ENCODE results near the gene SYT13.

Gene SYT13

GRCh38 chr11:45304111-45304991 lies 18.2 kb upstream of the SYT13 start:
- no peak overlapping the region for H3K4me3 ChIP-seq (ENCODE audit: severe bottlenecking)
- no peaks in the 10 kb centered on the region for H3K36me3 ChIP-seq (ENCODE audit: low read depth)
- H3K27ac ChIP-seq (ENCODE audit: poor library complexity, severe bottlenecking) = no peak overlapping the region
- no peaks in the 10 kb centered on the region for H3K9me3 ChIP-seq (ENCODE audit: severe bottlenecking)
- DNase-seq (ENCODE audit: low spot score) (no peak), ATAC-seq (ENCODE audit: low read depth) (no peak)
- peaks cover 14% of the 10 kb centered on the region for H3K27me3 ChIP-seq (ENCODE audit: insufficient read depth, poor library complexity, severe bottlenecking)
- H3K4me1 ChIP-seq (ENCODE audit: insufficient read depth, poor library complexity, severe bottlenecking) = no peaks in the 10 kb centered on the region
- no peak for TF ChIP-seq CTCF (IDR thresholded peaks at IDR 0.05; ENCODE audit: poor library complexity, severe bottlenecking)

- Histone ChIP-seq H3K27me3 (ENCODE audit: insufficient read depth, poor library complexity, severe bottlenecking) (peaks cover 9% of the 10 kb centered on the region), H3K4me3 (ENCODE audit: severe bottlenecking) (no peak overlapping the region), H3K27ac (ENCODE audit: poor library complexity, severe bottlenecking) (no peak overlapping the region), H3K36me3 (ENCODE audit: low read depth) (no peaks in the 10 kb centered on the region), H3K4me1 (ENCODE audit: insufficient read depth, poor library complexity, severe bottlenecking) (no peaks in the 10 kb centered on the region), H3K9me3 (ENCODE audit: severe bottlenecking) (no peaks in the 10 kb centered on the region)
- no peak for ATAC-seq (ENCODE audit: low read depth)
- TF ChIP-seq CTCF (IDR thresholded peaks at IDR 0.05; ENCODE audit: poor library complexity, severe bottlenecking) = no peak
- no peak for DNase-seq (ENCODE audit: low spot score)
Observed at GRCh38 chr11:45303316-45303715, 17.2 kb upstream of the SYT13 start.

- TF ChIP-seq CTCF (IDR thresholded peaks at IDR 0.05; ENCODE audit: poor library complexity, severe bottlenecking) = no peak
- Histone ChIP-seq H3K27me3 (ENCODE audit: insufficient read depth, poor library complexity, severe bottlenecking) (no peaks in the 10 kb centered on the region), H3K27ac (ENCODE audit: poor library complexity, severe bottlenecking) (no peak overlapping the region), H3K36me3 (ENCODE audit: low read depth) (no peaks in the 10 kb centered on the region), H3K4me3 (ENCODE audit: severe bottlenecking) (no peak overlapping the region), H3K4me1 (ENCODE audit: insufficient read depth, poor library complexity, severe bottlenecking) (no peaks in the 10 kb centered on the region), H3K9me3 (ENCODE audit: severe bottlenecking) (no peaks in the 10 kb centered on the region)
- no peak for ATAC-seq (ENCODE audit: low read depth)
- DNase-seq (ENCODE audit: low spot score) = no peak
Observed at GRCh38 chr11:45301537-45302246, 15.6 kb upstream of the SYT13 start.

GRCh38 chr11:45300715-45301114 lies 14.6 kb upstream of the SYT13 start:
- no peaks in the 10 kb centered on the region for H3K27me3 ChIP-seq (ENCODE audit: insufficient read depth, poor library complexity, severe bottlenecking)
- H3K27ac ChIP-seq (ENCODE audit: poor library complexity, severe bottlenecking) = no peak overlapping the region
- ATAC-seq (ENCODE audit: low read depth) = no peak
- no peaks in the 10 kb centered on the region for H3K9me3 ChIP-seq (ENCODE audit: severe bottlenecking)
- no peaks in the 10 kb centered on the region for H3K4me1 ChIP-seq (ENCODE audit: insufficient read depth, poor library complexity, severe bottlenecking)
- H3K4me3 ChIP-seq (ENCODE audit: severe bottlenecking) = no peak overlapping the region
- DNase-seq (ENCODE audit: low spot score) = no peak
- H3K36me3 ChIP-seq (ENCODE audit: low read depth) = no peaks in the 10 kb centered on the region
- no peak for TF ChIP-seq CTCF (IDR thresholded peaks at IDR 0.05; ENCODE audit: poor library complexity, severe bottlenecking)

Data from RWPE2 (cell line).